DOHH2 (cell line): ENCODE results near the gene MAGEA8.
"Not testable (repeated sequence)": the region's sequence is repeated elsewhere in the genome, so short reads cannot be mapped to it uniquely, and the experiment has no call there.

Experiments
- H3F3A ChIP-seq: fragments of 200-600 bp; sonication (generic), shearing (Covaris generic); 2 replicates; pipeline ENCODE4 v1.6.0; 2016; ENCODE audit warnings: antibody characterized with exemption, mild to moderate bottlenecking; ENCODE audit not compliant: control insufficient read depth, insufficient read depth
- H3K27ac ChIP-seq: fragments of 200-600 bp; sonication (generic); 2 replicates; pipeline ENCODE4 v1.5.1; 2014; ENCODE audit warnings: low read depth, mild to moderate bottlenecking, low read length, moderate library complexity
- H3K27me3 ChIP-seq: fragments of 200-600 bp; sonication (generic); 2 replicates; pipeline ENCODE4 v1.6.1; 2014; ENCODE audit warnings: mild to moderate bottlenecking, low read length, mixed read lengths; ENCODE audit not compliant: control insufficient read depth
- H3K36me3 ChIP-seq: fragments of 200-600 bp; sonication (generic); 2 replicates; pipeline ENCODE4 v1.6.1; 2014; ENCODE audit warnings: mild to moderate bottlenecking, low read length, moderate library complexity, mixed read lengths; ENCODE audit not compliant: control insufficient read depth
- H3K4me1 ChIP-seq: fragments of 200-600 bp; sonication (generic); 2 replicates; pipeline ENCODE4 v1.6.1; 2014; ENCODE audit warnings: mild to moderate bottlenecking, low read length, mixed read lengths; ENCODE audit not compliant: control insufficient read depth
- H3K4me2 ChIP-seq: fragments of 200-600 bp; sonication (generic); 2 replicates; pipeline ENCODE4 v1.6.0; 2014; ENCODE audit warnings: mild to moderate bottlenecking, low read length, moderate library complexity
- H3K4me3 ChIP-seq: fragments of 200-600 bp; sonication (generic); 2 replicates; pipeline ENCODE4 v1.5.1; 2014; ENCODE audit warnings: mild to moderate bottlenecking, low read length, mixed read lengths
- H3K79me2 ChIP-seq: fragments of 200-600 bp; sonication (generic); 2 replicates; pipeline ENCODE4 v1.6.1; 2014; ENCODE audit warnings: mild to moderate bottlenecking, low read length, mixed read lengths; ENCODE audit not compliant: control insufficient read depth
- H3K9me2 ChIP-seq: fragments of 200-600 bp; sonication (generic); replicated peaks from 2 replicates; pipeline ENCODE4 v1.6.1; 2014; ENCODE audit warnings: mild to moderate bottlenecking, low read length, mixed read lengths; ENCODE audit not compliant: control insufficient read depth
- H3K9me3 ChIP-seq: fragments of 200-600 bp; sonication (generic); 2 replicates; pipeline ENCODE4 v1.6.1; 2014; ENCODE audit warnings: antibody characterized with exemption, low read length, mixed read lengths; ENCODE audit not compliant: control insufficient read depth, insufficient read depth
- H4K20me1 ChIP-seq: fragments of 200-600 bp; sonication (generic); 2 replicates; pipeline ENCODE4 v1.6.0; 2014; ENCODE audit warnings: low read depth, mild to moderate bottlenecking, antibody characterized with exemption, low read length, moderate library complexity; ENCODE audit not compliant: control insufficient read depth, insufficient read depth

MAGEA8 gene

DNA sequence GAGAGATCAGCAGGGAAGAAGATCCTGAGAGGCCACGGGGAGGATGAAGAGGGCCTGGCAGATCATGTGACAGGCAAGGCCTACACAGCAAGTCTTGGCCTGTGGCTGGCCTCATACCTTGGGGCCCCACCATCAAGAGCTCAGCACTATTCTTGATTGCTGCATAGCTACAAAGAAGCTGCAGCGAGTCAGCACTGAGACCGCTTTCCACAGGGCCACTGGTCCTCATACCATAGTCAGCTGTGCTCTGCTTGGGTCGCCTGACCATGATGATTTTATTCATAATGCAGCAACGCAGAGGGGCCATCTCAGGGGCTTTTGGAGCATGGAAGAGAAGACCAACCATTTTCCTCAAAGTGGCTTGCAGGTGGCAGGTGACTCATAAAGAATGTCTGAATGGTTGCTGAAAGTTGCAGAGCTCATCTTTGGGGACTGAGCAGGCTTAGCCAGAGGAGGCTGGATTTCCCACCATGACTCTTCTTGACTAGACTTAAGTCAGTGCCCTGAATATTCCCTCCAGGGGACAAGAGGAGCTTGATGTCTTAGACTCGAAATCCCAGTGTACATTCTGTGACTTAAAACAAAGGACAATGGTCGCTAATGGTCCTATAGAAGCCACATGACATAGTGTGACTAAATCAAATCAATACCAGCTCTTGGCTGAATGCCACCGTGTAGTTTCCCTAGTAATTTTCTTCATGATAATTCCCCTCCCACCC lies 46.4 kb downstream of the MAGEA8 start:
- H3F3A ChIP-seq, H3K36me3 ChIP-seq, H3K4me1 ChIP-seq, H3K4me3 ChIP-seq, H3K9me3 ChIP-seq, H3K4me2 ChIP-seq, H3K27ac ChIP-seq, H3K27me3 ChIP-seq, H4K20me1 ChIP-seq, H3K79me2 ChIP-seq, H3K9me2 ChIP-seq: not testable (repeated sequence)

DNA sequence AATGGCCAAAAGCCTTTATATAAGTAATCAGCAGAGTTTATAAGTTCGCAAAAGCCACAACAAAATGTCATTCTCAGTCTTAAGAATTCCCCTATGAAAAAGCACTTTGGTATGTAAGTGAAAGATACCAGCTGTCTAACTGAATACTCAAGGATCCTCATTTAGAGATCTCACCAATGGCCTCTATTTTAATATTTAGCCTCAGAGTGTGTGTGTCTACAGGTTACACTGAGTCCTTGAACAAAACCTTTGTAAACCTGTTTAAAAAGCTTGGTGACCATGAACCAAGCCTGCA lies 46.9 kb downstream of the MAGEA8 start:
- H4K20me1 ChIP-seq, H3F3A ChIP-seq, H3K36me3 ChIP-seq, H3K4me3 ChIP-seq, H3K27me3 ChIP-seq, H3K4me1 ChIP-seq, H3K79me2 ChIP-seq, H3K9me2 ChIP-seq, H3K4me2 ChIP-seq, H3K27ac ChIP-seq, H3K9me3 ChIP-seq: not testable (repeated sequence)

DNA sequence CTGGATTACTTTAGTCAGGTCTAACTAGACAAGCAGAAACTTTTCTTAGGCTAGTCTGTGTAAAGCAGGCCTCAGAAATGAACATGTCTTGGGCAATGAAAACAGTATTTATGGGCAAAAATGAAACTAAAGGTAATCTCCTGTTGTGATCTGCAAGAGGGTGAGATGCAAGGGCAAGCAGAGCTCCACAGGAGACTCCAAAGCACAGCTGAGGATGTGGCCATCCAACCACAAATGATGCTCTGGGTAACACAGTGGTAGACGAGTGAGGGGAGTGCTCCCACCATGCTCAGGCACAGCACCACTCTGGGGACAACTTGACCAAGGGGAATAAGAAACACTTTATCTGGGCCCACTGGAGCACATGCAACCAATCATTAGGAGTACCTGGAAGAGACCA lies 47.7 kb downstream of the MAGEA8 start:
- not testable (repeated sequence) for H3K36me3 ChIP-seq, H3F3A ChIP-seq, H4K20me1 ChIP-seq, H3K4me3 ChIP-seq, H3K4me2 ChIP-seq, H3K4me1 ChIP-seq, H3K27me3 ChIP-seq, H3K9me3 ChIP-seq, H3K79me2 ChIP-seq, H3K9me2 ChIP-seq, H3K27ac ChIP-seq

DNA sequence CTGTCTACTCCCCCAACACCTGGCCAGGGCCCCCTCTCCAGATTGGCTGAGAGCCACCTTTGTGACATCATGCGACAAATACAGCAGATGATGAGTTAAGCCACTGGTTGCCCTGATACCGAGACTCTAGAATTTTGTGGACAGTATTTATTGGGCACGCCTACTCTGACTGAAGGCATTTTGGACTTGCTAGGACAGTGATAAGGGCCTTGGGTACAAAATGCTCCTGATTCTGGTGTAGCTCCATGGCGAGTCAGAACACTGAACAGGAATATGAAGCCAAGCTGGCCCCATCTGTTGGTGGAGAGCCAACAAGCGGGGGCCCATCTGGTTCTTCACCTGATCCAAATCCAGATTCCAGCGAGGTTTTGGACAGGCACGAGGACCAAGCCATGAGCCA lies 48.4 kb downstream of the MAGEA8 start, which contains the start of gene HSFX4:
Gene HSFX4 (plus strand): TSS at position 174 of the 400 bp plus-strand sequence. CDS start 72 bp downstream, at position 246.
- H3K27me3 ChIP-seq, H3K27ac ChIP-seq, H3K4me3 ChIP-seq, H4K20me1 ChIP-seq, H3K9me3 ChIP-seq, H3K4me2 ChIP-seq, H3K79me2 ChIP-seq, H3K36me3 ChIP-seq, H3K9me2 ChIP-seq, H3K4me1 ChIP-seq, H3F3A ChIP-seq: not testable (repeated sequence)

DNA sequence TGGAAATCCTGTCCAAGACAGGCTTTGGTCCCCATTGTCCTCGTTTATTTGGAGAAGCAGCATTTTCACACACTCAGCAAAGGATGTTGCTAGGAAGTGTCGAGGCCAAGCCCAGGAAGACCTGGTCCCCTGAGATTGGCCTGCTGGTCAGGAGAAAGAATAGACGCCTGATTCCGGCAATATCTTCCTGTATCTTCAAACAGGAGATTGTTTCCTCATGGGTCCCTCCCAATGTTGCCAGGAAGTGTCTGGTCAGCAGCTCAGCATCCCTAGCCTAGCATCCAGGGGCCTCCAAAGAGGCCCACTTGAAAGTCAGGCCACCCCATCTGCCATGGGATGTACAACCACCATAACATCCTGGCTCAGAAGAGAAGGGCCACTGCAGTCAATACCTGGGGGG lies 50.4 kb downstream of the MAGEA8 start:
- not testable (repeated sequence) for H3K27ac ChIP-seq, H3K4me1 ChIP-seq, H3K9me2 ChIP-seq, H3K79me2 ChIP-seq, H4K20me1 ChIP-seq, H3K9me3 ChIP-seq, H3K36me3 ChIP-seq, H3F3A ChIP-seq, H3K4me3 ChIP-seq, H3K4me2 ChIP-seq, H3K27me3 ChIP-seq

GRCh38 chrX:149932150-149932549 lies 51.2 kb downstream of the MAGEA8 start:
- H3K36me3 ChIP-seq, H3K27ac ChIP-seq, H3K4me3 ChIP-seq, H3K79me2 ChIP-seq, H3F3A ChIP-seq, H4K20me1 ChIP-seq, H3K9me3 ChIP-seq, H3K9me2 ChIP-seq, H3K27me3 ChIP-seq, H3K4me1 ChIP-seq, H3K4me2 ChIP-seq: not testable (repeated sequence)

GRCh38 chrX:149932970-149933369 lies 52.0 kb downstream of the MAGEA8 start:
- not testable (repeated sequence) for H3K27me3 ChIP-seq, H3K4me3 ChIP-seq, H3F3A ChIP-seq, H3K4me1 ChIP-seq, H3K9me2 ChIP-seq, H3K36me3 ChIP-seq, H3K79me2 ChIP-seq, H3K9me3 ChIP-seq, H3K27ac ChIP-seq, H3K4me2 ChIP-seq, H4K20me1 ChIP-seq

DNA sequence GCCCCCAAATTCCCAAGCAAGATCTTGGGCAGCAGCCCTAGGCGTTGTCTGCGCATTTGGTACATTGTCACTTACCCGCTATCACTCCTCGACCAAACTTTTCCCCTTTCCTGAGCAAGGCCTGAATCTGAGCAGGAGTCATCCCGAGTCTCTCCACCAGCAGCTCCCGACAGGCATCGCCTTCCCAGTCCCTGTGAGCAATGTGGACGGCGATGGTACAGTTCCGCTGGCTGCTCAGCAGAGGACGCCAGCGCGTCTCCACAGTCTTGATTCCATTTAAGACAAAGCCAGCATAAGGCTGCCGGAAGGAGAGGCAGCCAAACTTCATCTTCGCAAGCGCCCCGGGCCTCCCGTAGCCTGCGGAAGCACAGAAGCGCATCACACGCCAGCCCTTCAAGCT lies 52.6 kb downstream of the MAGEA8 start:
- peaks cover 13% of the 10 kb centered on the region for H3K79me2 ChIP-seq
- H3K4me1 ChIP-seq, H3K27me3 ChIP-seq, H3K4me2 ChIP-seq, H3K36me3 ChIP-seq, H3K4me3 ChIP-seq, H3K9me3 ChIP-seq, H4K20me1 ChIP-seq, H3K27ac ChIP-seq, H3K9me2 ChIP-seq, H3F3A ChIP-seq: not testable (repeated sequence)
